GM12875 (cell line): ENCODE data around the gene NLRP6.
"Not testable (repeated sequence)": the region's sequence is repeated elsewhere in the genome, so short reads cannot be mapped to it uniquely, and the experiment has no call there.

Experiments used
- H3K4me3 ChIP-seq: one replicate; pipeline ENCODE4 v1.5.1; 2011; ENCODE audit warnings: low read depth, low read length, control low read depth
- CTCF ChIP-seq: IDR thresholded peaks from 2 replicates; pipeline ENCODE4 v1.5.1; 2011; ENCODE audit warnings: low read depth, mild to moderate bottlenecking, control low read depth, inconsistent platforms, low read length, moderate library complexity, borderline replicate concordance; ENCODE audit not compliant: insufficient read depth

The NLRP6 gene

GRCh38 chr11:326842-327580, 48.8 kb downstream of the NLRP6 start:
- H3K4me3 ChIP-seq: peak overlapping the region; percentile 6
- TF ChIP-seq CTCF: no peak

GRCh38 chr11:327581-327923, 49.3 kb downstream of the NLRP6 start:
- H3K4me3 ChIP-seq: no peak overlapping the region
- no peak for TF ChIP-seq CTCF

- TF ChIP-seq CTCF: no peak
- no peak overlapping the region for H3K4me3 ChIP-seq
Measured at GRCh38 chr11:328012-328411, 49.8 kb downstream of the NLRP6 start.

GRCh38 chr11:328516-329100, 50.4 kb downstream of the NLRP6 start:
- H3K4me3 ChIP-seq: not testable (repeated sequence)

GRCh38 chr11:329886-330253, 51.7 kb downstream of the NLRP6 start:
- H3K4me3 ChIP-seq: no peak overlapping the region
- TF ChIP-seq CTCF: no peak

GRCh38 chr11:330307-330693, 52.1 kb downstream of the NLRP6 start:
- H3K4me3 ChIP-seq: no peak overlapping the region
- TF ChIP-seq CTCF: no peak

GRCh38 chr11:330694-331357, 52.6 kb downstream of the NLRP6 start:
- H3K4me3 ChIP-seq: no peak overlapping the region
- TF ChIP-seq CTCF: no peak
